Measurements from ENCODE around the gene MYADM. TPM values are rescaled to one million over a fixed set of nuclear protein-coding genes. Genes with fewer than 3 reads are reported as not detected.

MYADM gene
- total and polyA plus RNA-seq, 2 of the 13 experiments (the other 11 are each of a cell fraction or from before 2014, with no cell fraction given), result 19.9 to 38.1 TPM

DNA sequence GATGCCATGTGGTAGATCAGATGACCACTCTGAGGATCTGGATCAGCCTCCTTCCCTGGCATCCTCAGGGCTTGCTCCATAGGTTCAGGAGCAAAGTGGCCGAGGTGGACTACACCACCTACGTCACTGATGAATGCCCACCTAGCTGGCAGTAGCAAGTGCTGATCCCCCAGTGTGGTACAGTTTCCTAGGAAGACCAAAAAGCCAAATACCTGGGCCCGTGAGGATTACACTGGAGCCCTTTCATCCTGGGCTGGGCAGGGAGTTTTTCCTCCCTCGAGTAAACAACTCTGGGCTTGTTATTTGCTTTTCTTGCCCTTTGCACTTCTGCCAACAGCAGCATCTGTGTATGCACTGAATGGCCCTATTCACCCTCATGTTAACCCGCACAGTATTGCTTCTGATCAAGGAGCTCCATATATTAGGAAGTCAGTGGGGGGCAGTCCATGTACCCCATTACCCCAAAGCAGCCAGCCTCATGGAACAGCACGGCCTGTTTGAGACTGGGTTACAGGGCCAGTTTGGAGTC is 3.3 kb upstream of the MYADM start (continued):
- peak; percentile 91 for TF ChIP-seq BCL6 (CRISPR knock-in tag; IDR thresholded peaks at IDR 0.05)
- TF ChIP-seq AGO2 (optimal IDR thresholded peaks at IDR 0.05; ENCODE audit: low read depth, low read length), result no peak
- no peak for TF ChIP-seq TSC22D2 (CRISPR knock-in tag; IDR thresholded peaks at IDR 0.05; ENCODE audit: borderline replicate concordance)
- no peak for TF ChIP-seq TERF1 (CRISPR knock-in tag; IDR thresholded peaks at IDR 0.05)
- no peak; the same call in 1 of the 2 replicates for TF ChIP-seq SIX4 (CRISPR knock-in tag; IDR thresholded peaks at IDR 0.05)
- TF ChIP-seq ZMYM4 (CRISPR knock-in tag; IDR thresholded peaks at IDR 0.05), result peak; percentile 57
- no peak for TF ChIP-seq ZFY (CRISPR knock-in tag; IDR thresholded peaks at IDR 0.05)
- no peak for TF ChIP-seq ZNF883 (CRISPR knock-in tag; IDR thresholded peaks at IDR 0.05; ENCODE audit: not compliant biosample characterization)
- TF ChIP-seq ARID5B (CRISPR knock-in tag; IDR thresholded peaks at IDR 0.05), result peak; percentile 94
- TF ChIP-seq NR2F2 (IDR thresholded peaks at IDR 0.05; ENCODE audit: borderline replicate concordance, low read depth), result peak; percentile 97
- TF ChIP-seq ZNF232 (CRISPR knock-in tag; IDR thresholded peaks at IDR 0.05; ENCODE audit: borderline replicate concordance), result no peak
- no peak for TF ChIP-seq NFKB2 (CRISPR knock-in tag; IDR thresholded peaks at IDR 0.05; ENCODE audit: borderline replicate concordance)
- no peak for TF ChIP-seq POLR2AphosphoS2 (IDR thresholded peaks at IDR 0.05; ENCODE audit: low read depth, low read length)
- no peak for TF ChIP-seq PAWR (CRISPR knock-in tag; IDR thresholded peaks at IDR 0.05; ENCODE audit: borderline replicate concordance)
- TF ChIP-seq ZBTB7B (CRISPR knock-in tag; IDR thresholded peaks at IDR 0.05), result peak; percentile 98
- TF ChIP-seq ZNF451 (CRISPR knock-in tag; IDR thresholded peaks at IDR 0.05), result no peak
- peak; percentile 20 for TF ChIP-seq ZNF781 (CRISPR knock-in tag; IDR thresholded peaks at IDR 0.05; ENCODE audit: borderline replicate concordance, not compliant biosample characterization)
- TF ChIP-seq ZNF512B (CRISPR knock-in tag; IDR thresholded peaks at IDR 0.05; ENCODE audit: borderline replicate concordance), result peak; percentile 64; the same call in 1 of the 2 replicates
- peak in 1 of 2 experiments; percentile 53; a peak in 2 of 4 replicates for TF ChIP-seq MAFK (conservative IDR thresholded peaks at IDR 0.05 in 1 of 2, IDR thresholded peaks at IDR 0.05 in 1 of 2; ENCODE audit: low read length in 2 of 2)
- TF ChIP-seq NBN (conservative IDR thresholded peaks at IDR 0.05), result no peak
- TF ChIP-seq PRMT3 (CRISPR knock-in tag; IDR thresholded peaks at IDR 0.05; ENCODE audit: borderline replicate concordance, low read depth), result 0 out of 2 replicates have a peak, but pooled peaks have one; percentile 53
- TF ChIP-seq ZSCAN12 (CRISPR knock-in tag; IDR thresholded peaks at IDR 0.05), result no peak

Measured in HepG2 (cell line).